ENCODE measurements around the gene CTSF. TPM values are rescaled to one million over a fixed set of nuclear protein-coding genes. Genes with fewer than 3 reads are reported as not detected.

Gene CTSF
- total and polyA plus RNA-seq, 2 of the 13 experiments (the other 11 are each of a cell fraction or from before 2014, with no cell fraction given): not detected

DNA sequence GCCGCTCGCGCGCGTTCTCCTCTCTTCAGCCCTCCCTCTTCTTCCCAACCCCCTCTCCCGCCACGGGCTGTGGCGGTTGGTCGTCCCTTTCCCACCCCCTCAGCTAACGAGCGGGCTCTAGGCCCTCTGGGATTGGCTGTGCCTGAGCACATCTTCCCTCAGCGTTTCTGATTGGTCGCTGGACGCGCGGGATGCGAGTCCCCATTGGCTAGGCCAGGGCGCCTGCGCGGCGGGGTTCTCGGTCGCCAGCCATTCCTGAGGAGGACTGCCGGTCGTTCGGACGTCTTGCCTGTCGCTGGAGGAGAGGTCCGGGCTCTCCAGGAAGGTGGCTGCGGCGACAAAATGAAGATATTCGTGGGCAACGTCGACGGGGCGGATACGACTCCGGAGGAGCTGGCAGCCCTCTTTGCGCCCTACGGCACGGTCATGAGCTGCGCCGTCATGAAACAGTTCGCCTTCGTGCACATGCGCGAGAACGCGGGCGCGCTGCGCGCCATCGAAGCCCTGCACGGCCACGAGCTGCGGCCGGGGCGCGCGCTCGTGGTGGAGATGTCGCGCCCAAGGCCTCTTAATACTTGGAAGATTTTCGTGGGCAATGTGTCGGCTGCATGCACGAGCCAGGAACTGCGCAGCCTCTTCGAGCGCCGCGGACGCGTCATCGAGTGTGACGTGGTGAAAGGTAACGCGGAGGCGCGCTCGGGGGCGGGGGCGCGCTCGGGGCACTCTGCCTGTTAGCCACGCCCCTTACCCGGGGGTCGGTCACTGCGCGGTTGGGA is 48.2 kb upstream of the CTSF start, which contains the start of gene RBM14 (continued):
- TF ChIP-seq, protein P1, sequence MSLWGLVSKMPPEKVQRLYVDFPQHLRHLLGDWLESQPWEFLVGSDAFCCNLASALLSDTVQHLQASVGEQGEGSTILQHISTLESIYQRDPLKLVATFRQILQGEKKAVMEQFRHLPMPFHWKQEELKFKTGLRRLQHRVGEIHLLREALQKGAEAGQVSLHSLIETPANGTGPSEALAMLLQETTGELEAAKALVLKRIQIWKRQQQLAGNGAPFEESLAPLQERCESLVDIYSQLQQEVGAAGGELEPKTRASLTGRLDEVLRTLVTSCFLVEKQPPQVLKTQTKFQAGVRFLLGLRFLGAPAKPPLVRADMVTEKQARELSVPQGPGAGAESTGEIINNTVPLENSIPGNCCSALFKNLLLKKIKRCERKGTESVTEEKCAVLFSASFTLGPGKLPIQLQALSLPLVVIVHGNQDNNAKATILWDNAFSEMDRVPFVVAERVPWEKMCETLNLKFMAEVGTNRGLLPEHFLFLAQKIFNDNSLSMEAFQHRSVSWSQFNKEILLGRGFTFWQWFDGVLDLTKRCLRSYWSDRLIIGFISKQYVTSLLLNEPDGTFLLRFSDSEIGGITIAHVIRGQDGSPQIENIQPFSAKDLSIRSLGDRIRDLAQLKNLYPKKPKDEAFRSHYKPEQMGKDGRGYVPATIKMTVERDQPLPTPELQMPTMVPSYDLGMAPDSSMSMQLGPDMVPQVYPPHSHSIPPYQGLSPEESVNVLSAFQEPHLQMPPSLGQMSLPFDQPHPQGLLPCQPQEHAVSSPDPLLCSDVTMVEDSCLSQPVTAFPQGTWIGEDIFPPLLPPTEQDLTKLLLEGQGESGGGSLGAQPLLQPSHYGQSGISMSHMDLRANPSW (CRISPR knock-in tag; IDR thresholded peaks at IDR 0.05; ENCODE audit: borderline replicate concordance): no peak
- TF ChIP-seq, protein P2, sequence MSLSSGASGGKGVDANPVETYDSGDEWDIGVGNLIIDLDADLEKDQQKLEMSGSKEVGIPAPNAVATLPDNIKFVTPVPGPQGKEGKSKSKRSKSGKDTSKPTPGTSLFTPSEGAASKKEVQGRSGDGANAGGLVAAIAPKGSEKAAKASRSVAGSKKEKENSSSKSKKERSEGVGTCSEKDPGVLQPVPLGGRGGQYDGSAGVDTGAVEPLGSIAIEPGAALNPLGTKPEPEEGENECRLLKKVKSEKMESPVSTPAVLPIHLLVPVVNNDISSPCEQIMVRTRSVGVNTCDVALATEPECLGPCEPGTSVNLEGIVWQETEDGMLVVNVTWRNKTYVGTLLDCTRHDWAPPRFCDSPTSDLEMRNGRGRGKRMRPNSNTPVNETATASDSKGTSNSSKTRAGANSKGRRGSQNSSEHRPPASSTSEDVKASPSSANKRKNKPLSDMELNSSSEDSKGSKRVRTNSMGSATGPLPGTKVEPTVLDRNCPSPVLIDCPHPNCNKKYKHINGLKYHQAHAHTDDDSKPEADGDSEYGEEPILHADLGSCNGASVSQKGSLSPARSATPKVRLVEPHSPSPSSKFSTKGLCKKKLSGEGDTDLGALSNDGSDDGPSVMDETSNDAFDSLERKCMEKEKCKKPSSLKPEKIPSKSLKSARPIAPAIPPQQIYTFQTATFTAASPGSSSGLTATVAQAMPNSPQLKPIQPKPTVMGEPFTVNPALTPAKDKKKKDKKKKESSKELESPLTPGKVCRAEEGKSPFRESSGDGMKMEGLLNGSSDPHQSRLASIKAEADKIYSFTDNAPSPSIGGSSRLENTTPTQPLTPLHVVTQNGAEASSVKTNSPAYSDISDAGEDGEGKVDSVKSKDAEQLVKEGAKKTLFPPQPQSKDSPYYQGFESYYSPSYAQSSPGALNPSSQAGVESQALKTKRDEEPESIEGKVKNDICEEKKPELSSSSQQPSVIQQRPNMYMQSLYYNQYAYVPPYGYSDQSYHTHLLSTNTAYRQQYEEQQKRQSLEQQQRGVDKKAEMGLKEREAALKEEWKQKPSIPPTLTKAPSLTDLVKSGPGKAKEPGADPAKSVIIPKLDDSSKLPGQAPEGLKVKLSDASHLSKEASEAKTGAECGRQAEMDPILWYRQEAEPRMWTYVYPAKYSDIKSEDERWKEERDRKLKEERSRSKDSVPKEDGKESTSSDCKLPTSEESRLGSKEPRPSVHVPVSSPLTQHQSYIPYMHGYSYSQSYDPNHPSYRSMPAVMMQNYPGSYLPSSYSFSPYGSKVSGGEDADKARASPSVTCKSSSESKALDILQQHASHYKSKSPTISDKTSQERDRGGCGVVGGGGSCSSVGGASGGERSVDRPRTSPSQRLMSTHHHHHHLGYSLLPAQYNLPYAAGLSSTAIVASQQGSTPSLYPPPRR (CRISPR knock-in tag; IDR thresholded peaks at IDR 0.05; ENCODE audit: borderline replicate concordance): peak; percentile 63; the same call in 1 of the 2 replicates
- TF ChIP-seq PRPF4 (IDR thresholded peaks at IDR 0.05; ENCODE audit: low read depth, low read length, poor library complexity, severe bottlenecking) (no peak), FOSL1 (CRISPR knock-in tag; IDR thresholded peaks at IDR 0.05; ENCODE audit: borderline replicate concordance) (no peak), ZNF7 (CRISPR knock-in tag; IDR thresholded peaks at IDR 0.05) (no peak), ELF1 (CRISPR knock-in tag; IDR thresholded peaks at IDR 0.05) (peak; percentile 38; the same call in 1 of the 2 replicates), ZNF746 (CRISPR knock-in tag; IDR thresholded peaks at IDR 0.05) (0 out of 2 replicates have a peak, but pooled peaks have one; percentile 55), TP53 (CRISPR knock-in tag; conservative IDR thresholded peaks at IDR 0.05) (peak; percentile 66; the same call in 1 of the 2 replicates)
- TF ChIP-seq, protein P3, sequence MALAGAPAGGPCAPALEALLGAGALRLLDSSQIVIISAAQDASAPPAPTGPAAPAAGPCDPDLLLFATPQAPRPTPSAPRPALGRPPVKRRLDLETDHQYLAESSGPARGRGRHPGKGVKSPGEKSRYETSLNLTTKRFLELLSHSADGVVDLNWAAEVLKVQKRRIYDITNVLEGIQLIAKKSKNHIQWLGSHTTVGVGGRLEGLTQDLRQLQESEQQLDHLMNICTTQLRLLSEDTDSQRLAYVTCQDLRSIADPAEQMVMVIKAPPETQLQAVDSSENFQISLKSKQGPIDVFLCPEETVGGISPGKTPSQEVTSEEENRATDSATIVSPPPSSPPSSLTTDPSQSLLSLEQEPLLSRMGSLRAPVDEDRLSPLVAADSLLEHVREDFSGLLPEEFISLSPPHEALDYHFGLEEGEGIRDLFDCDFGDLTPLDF (CRISPR knock-in tag; IDR thresholded peaks at IDR 0.05): peak; percentile 95
- TF ChIP-seq, protein P4, sequence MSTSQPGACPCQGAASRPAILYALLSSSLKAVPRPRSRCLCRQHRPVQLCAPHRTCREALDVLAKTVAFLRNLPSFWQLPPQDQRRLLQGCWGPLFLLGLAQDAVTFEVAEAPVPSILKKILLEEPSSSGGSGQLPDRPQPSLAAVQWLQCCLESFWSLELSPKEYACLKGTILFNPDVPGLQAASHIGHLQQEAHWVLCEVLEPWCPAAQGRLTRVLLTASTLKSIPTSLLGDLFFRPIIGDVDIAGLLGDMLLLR (CRISPR knock-in tag; IDR thresholded peaks at IDR 0.05): no peak
- TF ChIP-seq, protein P5, sequence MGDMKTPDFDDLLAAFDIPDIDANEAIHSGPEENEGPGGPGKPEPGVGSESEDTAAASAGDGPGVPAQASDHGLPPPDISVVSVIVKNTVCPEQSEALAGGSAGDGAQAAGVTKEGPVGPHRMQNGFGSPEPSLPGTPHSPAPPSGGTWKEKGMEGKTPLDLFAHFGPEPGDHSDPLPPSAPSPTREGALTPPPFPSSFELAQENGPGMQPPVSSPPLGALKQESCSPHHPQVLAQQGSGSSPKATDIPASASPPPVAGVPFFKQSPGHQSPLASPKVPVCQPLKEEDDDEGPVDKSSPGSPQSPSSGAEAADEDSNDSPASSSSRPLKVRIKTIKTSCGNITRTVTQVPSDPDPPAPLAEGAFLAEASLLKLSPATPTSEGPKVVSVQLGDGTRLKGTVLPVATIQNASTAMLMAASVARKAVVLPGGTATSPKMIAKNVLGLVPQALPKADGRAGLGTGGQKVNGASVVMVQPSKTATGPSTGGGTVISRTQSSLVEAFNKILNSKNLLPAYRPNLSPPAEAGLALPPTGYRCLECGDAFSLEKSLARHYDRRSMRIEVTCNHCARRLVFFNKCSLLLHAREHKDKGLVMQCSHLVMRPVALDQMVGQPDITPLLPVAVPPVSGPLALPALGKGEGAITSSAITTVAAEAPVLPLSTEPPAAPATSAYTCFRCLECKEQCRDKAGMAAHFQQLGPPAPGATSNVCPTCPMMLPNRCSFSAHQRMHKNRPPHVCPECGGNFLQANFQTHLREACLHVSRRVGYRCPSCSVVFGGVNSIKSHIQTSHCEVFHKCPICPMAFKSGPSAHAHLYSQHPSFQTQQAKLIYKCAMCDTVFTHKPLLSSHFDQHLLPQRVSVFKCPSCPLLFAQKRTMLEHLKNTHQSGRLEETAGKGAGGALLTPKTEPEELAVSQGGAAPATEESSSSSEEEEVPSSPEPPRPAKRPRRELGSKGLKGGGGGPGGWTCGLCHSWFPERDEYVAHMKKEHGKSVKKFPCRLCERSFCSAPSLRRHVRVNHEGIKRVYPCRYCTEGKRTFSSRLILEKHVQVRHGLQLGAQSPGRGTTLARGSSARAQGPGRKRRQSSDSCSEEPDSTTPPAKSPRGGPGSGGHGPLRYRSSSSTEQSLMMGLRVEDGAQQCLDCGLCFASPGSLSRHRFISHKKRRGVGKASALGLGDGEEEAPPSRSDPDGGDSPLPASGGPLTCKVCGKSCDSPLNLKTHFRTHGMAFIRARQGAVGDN (CRISPR knock-in tag; IDR thresholded peaks at IDR 0.05): peak; percentile 95
- TF ChIP-seq, protein P6, sequence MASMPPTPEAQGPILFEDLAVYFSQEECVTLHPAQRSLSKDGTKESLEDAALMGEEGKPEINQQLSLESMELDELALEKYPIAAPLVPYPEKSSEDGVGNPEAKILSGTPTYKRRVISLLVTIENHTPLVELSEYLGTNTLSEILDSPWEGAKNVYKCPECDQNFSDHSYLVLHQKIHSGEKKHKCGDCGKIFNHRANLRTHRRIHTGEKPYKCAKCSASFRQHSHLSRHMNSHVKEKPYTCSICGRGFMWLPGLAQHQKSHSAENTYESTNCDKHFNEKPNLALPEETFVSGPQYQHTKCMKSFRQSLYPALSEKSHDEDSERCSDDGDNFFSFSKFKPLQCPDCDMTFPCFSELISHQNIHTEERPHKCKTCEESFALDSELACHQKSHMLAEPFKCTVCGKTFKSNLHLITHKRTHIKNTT (CRISPR knock-in tag; IDR thresholded peaks at IDR 0.05): no peak
